Sigmoid colon (tissue), 4 donors: Measurements from ENCODE around the gene MUC6.

ENCODE experiments used
- POLR2A ChIP-seq, 2 donors: fragments of 450-650 bp; IDR thresholded peaks; one replicate each; pipeline ENCODE4 v1.6.1; 2016; ENCODE audit warnings: antibody characterized with exemption in 2 of 2, mild to moderate bottlenecking in 2 of 2, moderate library complexity in 2 of 2
- POLR2AphosphoS5 ChIP-seq, 4 donors: sonication (generic); formaldehyde crosslinking; IDR thresholded peaks; one replicate each; pipeline ENCODE4 v1.6.1; 2017; ENCODE audit warnings: antibody characterized with exemption in 4 of 4
- TF ChIP-seq, protein P1 (sequence below), 4 experiments: fragments of 450-650 bp in 3 of 4; fragments of 200-600 bp in 1 of 4; IDR thresholded peaks; one replicate each; pipeline ENCODE4 v1.5.1; 2016 to 2019; ENCODE audit warnings: antibody characterized with exemption in 4 of 4, mild to moderate bottlenecking in 3 of 4, moderate library complexity in 2 of 4

DNA sequence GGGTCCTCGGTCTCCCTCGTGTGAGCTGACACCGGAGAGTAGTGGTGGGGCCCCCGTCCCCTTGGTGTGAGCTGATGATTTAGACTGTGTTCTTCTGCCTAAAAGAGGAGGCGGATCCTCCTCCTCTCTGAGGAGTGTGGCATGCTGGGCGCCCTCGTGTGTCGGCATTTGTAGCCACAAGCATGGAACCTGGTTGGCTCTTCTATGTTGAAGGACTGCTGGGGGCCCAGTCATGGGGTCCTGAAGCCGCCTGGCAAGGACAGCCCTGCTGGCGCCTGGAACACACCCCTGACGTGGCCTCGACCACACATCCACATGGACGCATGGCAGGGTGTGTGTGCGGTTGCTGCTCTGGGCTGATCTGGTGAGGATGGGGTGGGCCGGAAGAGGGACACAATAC lies 60.7 kb downstream of the MUC6 start:
- TF ChIP-seq, protein P1, sequence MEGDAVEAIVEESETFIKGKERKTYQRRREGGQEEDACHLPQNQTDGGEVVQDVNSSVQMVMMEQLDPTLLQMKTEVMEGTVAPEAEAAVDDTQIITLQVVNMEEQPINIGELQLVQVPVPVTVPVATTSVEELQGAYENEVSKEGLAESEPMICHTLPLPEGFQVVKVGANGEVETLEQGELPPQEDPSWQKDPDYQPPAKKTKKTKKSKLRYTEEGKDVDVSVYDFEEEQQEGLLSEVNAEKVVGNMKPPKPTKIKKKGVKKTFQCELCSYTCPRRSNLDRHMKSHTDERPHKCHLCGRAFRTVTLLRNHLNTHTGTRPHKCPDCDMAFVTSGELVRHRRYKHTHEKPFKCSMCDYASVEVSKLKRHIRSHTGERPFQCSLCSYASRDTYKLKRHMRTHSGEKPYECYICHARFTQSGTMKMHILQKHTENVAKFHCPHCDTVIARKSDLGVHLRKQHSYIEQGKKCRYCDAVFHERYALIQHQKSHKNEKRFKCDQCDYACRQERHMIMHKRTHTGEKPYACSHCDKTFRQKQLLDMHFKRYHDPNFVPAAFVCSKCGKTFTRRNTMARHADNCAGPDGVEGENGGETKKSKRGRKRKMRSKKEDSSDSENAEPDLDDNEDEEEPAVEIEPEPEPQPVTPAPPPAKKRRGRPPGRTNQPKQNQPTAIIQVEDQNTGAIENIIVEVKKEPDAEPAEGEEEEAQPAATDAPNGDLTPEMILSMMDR (IDR thresholded peaks at IDR 0.05) = no peak
- TF ChIP-seq POLR2AphosphoS5 (IDR thresholded peaks at IDR 0.05) = no peak
- TF ChIP-seq POLR2A (IDR thresholded peaks at IDR 0.05) = no peak
